Upper lobe of left lung (tissue), 4 donors: ENCODE results near the gene R3HDM2.

Experiments
- POLR2AphosphoS5 ChIP-seq, 2 donors: sonication (generic); formaldehyde crosslinking; IDR thresholded peaks; one replicate each; pipeline ENCODE4 v1.5.1; 2017; ENCODE audit warnings: antibody characterized with exemption in 2 of 2
- TF ChIP-seq, protein P1 (sequence below), 6 experiments: fragments of 450-650 bp in 4 of 6; fragments of 200-600 bp in 2 of 6; sonication (generic) in 2 of 6; IDR thresholded peaks; one replicate each; pipeline ENCODE4 v1.5.1; 2016 to 2019; ENCODE audit warnings: antibody characterized with exemption in 6 of 6

GRCh38 chr12:57460468-57460784 lies 29.6 kb upstream of the R3HDM2 start:
- no peak for TF ChIP-seq POLR2AphosphoS5 (IDR thresholded peaks at IDR 0.05)
- TF ChIP-seq, protein P1, sequence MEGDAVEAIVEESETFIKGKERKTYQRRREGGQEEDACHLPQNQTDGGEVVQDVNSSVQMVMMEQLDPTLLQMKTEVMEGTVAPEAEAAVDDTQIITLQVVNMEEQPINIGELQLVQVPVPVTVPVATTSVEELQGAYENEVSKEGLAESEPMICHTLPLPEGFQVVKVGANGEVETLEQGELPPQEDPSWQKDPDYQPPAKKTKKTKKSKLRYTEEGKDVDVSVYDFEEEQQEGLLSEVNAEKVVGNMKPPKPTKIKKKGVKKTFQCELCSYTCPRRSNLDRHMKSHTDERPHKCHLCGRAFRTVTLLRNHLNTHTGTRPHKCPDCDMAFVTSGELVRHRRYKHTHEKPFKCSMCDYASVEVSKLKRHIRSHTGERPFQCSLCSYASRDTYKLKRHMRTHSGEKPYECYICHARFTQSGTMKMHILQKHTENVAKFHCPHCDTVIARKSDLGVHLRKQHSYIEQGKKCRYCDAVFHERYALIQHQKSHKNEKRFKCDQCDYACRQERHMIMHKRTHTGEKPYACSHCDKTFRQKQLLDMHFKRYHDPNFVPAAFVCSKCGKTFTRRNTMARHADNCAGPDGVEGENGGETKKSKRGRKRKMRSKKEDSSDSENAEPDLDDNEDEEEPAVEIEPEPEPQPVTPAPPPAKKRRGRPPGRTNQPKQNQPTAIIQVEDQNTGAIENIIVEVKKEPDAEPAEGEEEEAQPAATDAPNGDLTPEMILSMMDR (IDR thresholded peaks at IDR 0.05), result no peak
